Tibial nerve (tissue), 4 donors: ENCODE results near the gene KCNK7.

Source experiments
- EP300 ChIP-seq, 2 donors: sonication (generic); formaldehyde crosslinking; IDR thresholded peaks; one replicate each; pipeline ENCODE4 v1.6.1; 2017; ENCODE audit warnings: antibody characterized with exemption in 2 of 2, mild to moderate bottlenecking in 1 of 2
- POLR2A ChIP-seq, 2 donors: fragments of 450-650 bp; IDR thresholded peaks; one replicate each; pipeline ENCODE4 v1.6.1; 2017; ENCODE audit warnings: antibody characterized with exemption in 2 of 2, mild to moderate bottlenecking in 2 of 2, moderate library complexity in 2 of 2
- TF ChIP-seq, protein P1 (sequence below), 5 experiments: fragments of 200-600 bp in 3 of 5; fragments of 450-650 bp in 2 of 5; sonication (generic) in 3 of 5; IDR thresholded peaks; one replicate each; pipeline ENCODE4 v1.5.1; 2016 to 2019; ENCODE audit warnings: antibody characterized with exemption in 5 of 5, mild to moderate bottlenecking in 3 of 5, moderate library complexity in 2 of 5

DNA sequence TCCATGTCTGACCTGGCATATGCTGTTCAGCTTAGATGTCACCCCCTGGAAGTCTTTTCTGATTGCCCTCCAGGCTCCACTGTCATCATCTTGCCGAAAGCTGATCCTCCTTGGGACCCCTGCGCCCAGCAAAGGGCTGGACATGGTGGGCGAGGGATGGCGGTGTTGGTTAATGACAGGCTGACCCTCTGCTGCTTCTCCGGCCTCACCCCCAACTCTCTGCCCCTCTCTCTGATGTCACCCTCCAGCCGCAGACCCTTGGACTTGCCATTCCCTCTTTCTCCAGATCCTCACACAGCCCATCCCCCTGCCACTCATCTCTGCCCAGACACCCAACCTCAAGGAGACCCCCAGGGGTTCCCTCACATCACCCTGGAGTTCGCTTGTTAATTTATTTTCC, 17.5 kb downstream of the KCNK7 start:
- TF ChIP-seq, protein P1, sequence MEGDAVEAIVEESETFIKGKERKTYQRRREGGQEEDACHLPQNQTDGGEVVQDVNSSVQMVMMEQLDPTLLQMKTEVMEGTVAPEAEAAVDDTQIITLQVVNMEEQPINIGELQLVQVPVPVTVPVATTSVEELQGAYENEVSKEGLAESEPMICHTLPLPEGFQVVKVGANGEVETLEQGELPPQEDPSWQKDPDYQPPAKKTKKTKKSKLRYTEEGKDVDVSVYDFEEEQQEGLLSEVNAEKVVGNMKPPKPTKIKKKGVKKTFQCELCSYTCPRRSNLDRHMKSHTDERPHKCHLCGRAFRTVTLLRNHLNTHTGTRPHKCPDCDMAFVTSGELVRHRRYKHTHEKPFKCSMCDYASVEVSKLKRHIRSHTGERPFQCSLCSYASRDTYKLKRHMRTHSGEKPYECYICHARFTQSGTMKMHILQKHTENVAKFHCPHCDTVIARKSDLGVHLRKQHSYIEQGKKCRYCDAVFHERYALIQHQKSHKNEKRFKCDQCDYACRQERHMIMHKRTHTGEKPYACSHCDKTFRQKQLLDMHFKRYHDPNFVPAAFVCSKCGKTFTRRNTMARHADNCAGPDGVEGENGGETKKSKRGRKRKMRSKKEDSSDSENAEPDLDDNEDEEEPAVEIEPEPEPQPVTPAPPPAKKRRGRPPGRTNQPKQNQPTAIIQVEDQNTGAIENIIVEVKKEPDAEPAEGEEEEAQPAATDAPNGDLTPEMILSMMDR (IDR thresholded peaks at IDR 0.05), result no peak
- TF ChIP-seq POLR2A (IDR thresholded peaks at IDR 0.05) (no peak), EP300 (IDR thresholded peaks at IDR 0.05) (no peak)
